ENCODE results near the gene NOTCH2NLA. TPM values are rescaled to one million over a fixed set of nuclear protein-coding genes. Genes with fewer than 3 reads are reported as not detected.
"Not testable (repeated sequence)": the region's sequence is repeated elsewhere in the genome, so short reads cannot be mapped to it uniquely, and the experiment has no call there.

Gene NOTCH2NLA
- total RNA-seq (2014; rRNA removed; shearing (Covaris generic)), result 23.1 and 43.1 TPM in 2 replicates

- DNase-seq (ENCODE audit: low read depth), result not testable (repeated sequence)
Measured at GRCh38 chr1:146228710-146229477, at the start of gene NOTCH2NLA. TSS of gene NOTCH2NLA (minus strand) at chr1:146229021. CDS start at chr1:146189337, 39,684 bp downstream.

- not testable (repeated sequence) for DNase-seq (ENCODE audit: low read depth)
Measured at GRCh38 chr1:146278346-146278745, 49.5 kb upstream of the NOTCH2NLA start.

- not testable (repeated sequence) for DNase-seq (ENCODE audit: low read depth)
Measured at GRCh38 chr1:146277087-146277486, 48.3 kb upstream of the NOTCH2NLA start.

GRCh38 chr1:146274083-146274482, 45.3 kb upstream of the NOTCH2NLA start:
- DNase-seq (ENCODE audit: low read depth), result not testable (repeated sequence)

GRCh38 chr1:146273194-146273593, 44.4 kb upstream of the NOTCH2NLA start:
- not testable (repeated sequence) for DNase-seq (ENCODE audit: low read depth)

- not testable (repeated sequence) for DNase-seq (ENCODE audit: low read depth)
Measured at GRCh38 chr1:146272734-146273133, 43.9 kb upstream of the NOTCH2NLA start.

GRCh38 chr1:146271977-146272376, 43.2 kb upstream of the NOTCH2NLA start:
- not testable (repeated sequence) for DNase-seq (ENCODE audit: low read depth)

- DNase-seq (ENCODE audit: low read depth), result not testable (repeated sequence)
Measured at GRCh38 chr1:146270129-146270528, 41.3 kb upstream of the NOTCH2NLA start.

GRCh38 chr1:146266179-146266748, 37.4 kb upstream of the NOTCH2NLA start:
- not testable (repeated sequence) for DNase-seq (ENCODE audit: low read depth)

GRCh38 chr1:146264761-146265160, 35.9 kb upstream of the NOTCH2NLA start:
- not testable (repeated sequence) for DNase-seq (ENCODE audit: low read depth)

GRCh38 chr1:146260006-146260730, 31.3 kb upstream of the NOTCH2NLA start:
- not testable (repeated sequence) for DNase-seq (ENCODE audit: low read depth)

- DNase-seq (ENCODE audit: low read depth), result not testable (repeated sequence)
Measured at GRCh38 chr1:146257992-146258552, 29.3 kb upstream of the NOTCH2NLA start.

- DNase-seq (ENCODE audit: low read depth), result not testable (repeated sequence)
Measured at GRCh38 chr1:146254569-146255197, 25.9 kb upstream of the NOTCH2NLA start.

- DNase-seq (ENCODE audit: low read depth), result not testable (repeated sequence)
Measured at GRCh38 chr1:146253249-146253855, 24.5 kb upstream of the NOTCH2NLA start.

- DNase-seq (ENCODE audit: low read depth), result not testable (repeated sequence)
Measured at GRCh38 chr1:146251523-146251922, 22.7 kb upstream of the NOTCH2NLA start.

GRCh38 chr1:146248643-146249042, 19.8 kb upstream of the NOTCH2NLA start:
- DNase-seq (ENCODE audit: low read depth), result not testable (repeated sequence)

- not testable (repeated sequence) for DNase-seq (ENCODE audit: low read depth)
Measured at GRCh38 chr1:146236626-146237025, 7.8 kb upstream of the NOTCH2NLA start.

GRCh38 chr1:146236026-146236601, 7.3 kb upstream of the NOTCH2NLA start:
- not testable (repeated sequence) for DNase-seq (ENCODE audit: low read depth)

- DNase-seq (ENCODE audit: low read depth), result not testable (repeated sequence)
Measured at GRCh38 chr1:146228144-146228682, 608 bp downstream of the NOTCH2NLA start.

GRCh38 chr1:146174531-146174930, 54.3 kb downstream of the NOTCH2NLA start:
- not testable (repeated sequence) for DNase-seq (ENCODE audit: low read depth)
